GM21423 (cell line): ENCODE data around the gene INCA1.

Experiments used
- ATAC-seq: cut with Tn5 transposase; IDR thresholded peaks from one replicate; pipeline ENCODE4 v1.9.1; 2021; ENCODE audit warnings: mild to moderate bottlenecking, moderate library complexity; ENCODE audit not compliant: unreplicated experiment

Gene INCA1

GRCh38 chr17:4972752-4973151, 24.6 kb downstream of the INCA1 start:
- no peak for ATAC-seq

- no peak for ATAC-seq
These were observed 25.0 kb downstream of the INCA1 start for GRCh38 chr17:4972322-4972721.

GRCh38 chr17:4971826-4972225, 25.5 kb downstream of the INCA1 start:
- ATAC-seq, result no peak

GRCh38 chr17:4970273-4970672, 27.0 kb downstream of the INCA1 start:
- no peak for ATAC-seq

- no peak for ATAC-seq
These were observed 27.7 kb downstream of the INCA1 start for GRCh38 chr17:4969551-4970173.

GRCh38 chr17:4969047-4969550, 28.2 kb downstream of the INCA1 start:
- ATAC-seq, result no peak

GRCh38 chr17:4968486-4969046, 28.8 kb downstream of the INCA1 start:
- ATAC-seq, result no peak

GRCh38 chr17:4967539-4968485, 29.5 kb downstream of the INCA1 start, which contains the start of gene SPAG7:
TSS of gene SPAG7 (minus strand) at chr17:4967817. CDS start at chr17:4967804, 13 bp downstream.
- peak; percentile 64 for ATAC-seq

GRCh38 chr17:4966844-4967538, 30.3 kb downstream of the INCA1 start:
- peak; percentile 78 for ATAC-seq

GRCh38 chr17:4965311-4965986, 31.9 kb downstream of the INCA1 start:
- ATAC-seq, result no peak

GRCh38 chr17:4960279-4960922, 36.9 kb downstream of the INCA1 start:
- no peak for ATAC-seq

GRCh38 chr17:4959261-4959965, 37.9 kb downstream of the INCA1 start:
- no peak for ATAC-seq

GRCh38 chr17:4958102-4958501, 39.2 kb downstream of the INCA1 start:
- ATAC-seq, result no peak

- ATAC-seq, result no peak
These were observed 40.7 kb downstream of the INCA1 start for GRCh38 chr17:4956493-4957061.

- no peak for ATAC-seq
These were observed 42.2 kb downstream of the INCA1 start for GRCh38 chr17:4955091-4955490.

GRCh38 chr17:4953451-4953961, 43.8 kb downstream of the INCA1 start:
- no peak for ATAC-seq

- no peak for ATAC-seq
These were observed 45.8 kb downstream of the INCA1 start for GRCh38 chr17:4951486-4951885.

- no peak for ATAC-seq
These were observed 46.5 kb downstream of the INCA1 start, which contains the start of gene ENO3 for GRCh38 chr17:4950746-4951204. TSS of gene ENO3 (plus strand) at chr17:4951119. CDS start at chr17:4951830, 711 bp downstream.
